ENCODE results near the gene LMAN1. TPM values are rescaled to one million over a fixed set of nuclear protein-coding genes. Genes with fewer than 3 reads are reported as not detected.

Gene LMAN1
- total and polyA plus RNA-seq, 2 of the 4 experiments (the other 2 are of a cell fraction), result 83.1 to 213 TPM

DNA sequence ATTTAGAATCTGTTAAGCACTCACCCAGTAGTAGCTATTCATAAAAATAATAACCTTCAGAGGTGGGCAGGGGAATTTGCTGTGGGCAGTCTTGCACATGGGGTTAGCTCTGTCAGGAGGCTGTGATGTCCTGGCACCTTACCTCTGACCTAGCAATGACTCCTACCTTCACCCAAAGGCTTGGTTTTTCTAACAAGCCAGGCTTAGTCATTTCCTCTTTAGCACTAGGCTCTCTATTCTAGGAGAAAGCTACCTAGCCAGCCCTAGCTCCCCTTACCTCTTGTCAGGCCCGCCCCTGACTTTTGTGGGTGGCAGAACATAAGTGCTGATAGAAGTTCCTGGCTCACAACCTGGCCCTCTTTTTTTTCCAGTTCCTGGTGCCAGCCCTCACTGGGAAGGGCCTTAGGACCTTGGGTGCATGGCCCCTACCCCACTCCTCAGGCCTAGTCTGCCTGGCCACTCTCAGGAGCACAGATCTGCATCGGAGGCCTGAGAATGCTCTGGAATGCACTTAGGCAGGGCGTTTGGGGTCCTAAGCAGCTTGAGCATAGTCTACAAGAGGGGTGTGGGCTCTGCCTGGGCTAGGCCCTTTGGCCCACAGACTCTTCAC lies 58.3 kb downstream of the LMAN1 start:
- H3K14ac ChIP-seq (replicated peaks; ENCODE audit: low read depth, low read length), result no peak overlapping the region
- H3K4ac ChIP-seq (ENCODE audit: low read depth, low read length), result no peak overlapping the region
- H3K79me1 ChIP-seq (ENCODE audit: low read depth in 1 of 2, low read length in 2 of 2), result no peaks in the 10 kb centered on the region
- no peak overlapping the region for H4K8ac ChIP-seq (ENCODE audit: low read depth in 2 of 2, low read length in 2 of 2)
- H2AK9ac ChIP-seq (replicated peaks; ENCODE audit: low read depth, low read length, poor library complexity), result no peak overlapping the region
- no peaks in the 10 kb centered on the region for H4K20me1 ChIP-seq (ENCODE audit: insufficient read depth, low read length)
- in situ Hi-C loops (cut with MboI; ENCODE audit: low sequenced_read_pairs), result no loop called here
- no peak overlapping the region for H2BK5ac ChIP-seq (ENCODE audit: low read depth, low read length, poor library complexity, severe bottlenecking)
- H4K91ac ChIP-seq (ENCODE audit: insufficient read depth, low read depth, low read length), result no peak overlapping the region
- H3K23ac ChIP-seq (ENCODE audit: low read depth, low read length), result no peak overlapping the region
- TF ChIP-seq BHLHE40 (IDR thresholded peaks at IDR 0.05; ENCODE audit: low read depth, low read length), result no peak
- no peak for TF ChIP-seq FOS (IDR thresholded peaks at IDR 0.05; ENCODE audit: low read depth, low read length)
- TF ChIP-seq NFE2L2 (IDR thresholded peaks at IDR 0.05; ENCODE audit: low read depth, low read length), result no peak
- no peak for TF ChIP-seq RAD21 (IDR thresholded peaks at IDR 0.05; ENCODE audit: low read length)
- no peak for TF ChIP-seq RFX5 (IDR thresholded peaks at IDR 0.05; ENCODE audit: low read depth, low read length)
- TF ChIP-seq CTCF (conservative IDR thresholded peaks at IDR 0.05; ENCODE audit: low read depth, low read length), result no peak
- TF ChIP-seq USF2 (IDR thresholded peaks at IDR 0.05; ENCODE audit: low read depth, low read length), result no peak
- no peak for TF ChIP-seq POLR2A (IDR thresholded peaks at IDR 0.05; ENCODE audit: low read depth, low read length)
- no peak for TF ChIP-seq MXI1 (IDR thresholded peaks at IDR 0.05; ENCODE audit: borderline replicate concordance, low read depth, low read length)
- TF ChIP-seq CHD1 (IDR thresholded peaks at IDR 0.05; ENCODE audit: low read depth, low read length), result no peak
- no peak for TF ChIP-seq MAFK (IDR thresholded peaks at IDR 0.05; ENCODE audit: low read depth, low read length)
- TF ChIP-seq SMC3 (IDR thresholded peaks at IDR 0.05; ENCODE audit: low read depth, low read length), result no peak
- TF ChIP-seq RCOR1 (IDR thresholded peaks at IDR 0.05; ENCODE audit: insufficient replicate concordance, low read length), result no peak
- no peak for TF ChIP-seq CEBPB (IDR thresholded peaks at IDR 0.05; ENCODE audit: low read depth, low read length)
- TF ChIP-seq MAZ (IDR thresholded peaks at IDR 0.05; ENCODE audit: borderline replicate concordance, low read depth, low read length), result no peak
- no peak for TF ChIP-seq ELK1 (IDR thresholded peaks at IDR 0.05; ENCODE audit: borderline replicate concordance, low read depth, low read length)
- no peak overlapping the region for H2AK5ac ChIP-seq (ENCODE audit: low read depth, low read length)
- H3K36me3 ChIP-seq (ENCODE audit: control insufficient read depth, insufficient read depth, low read length), result no peaks in the 10 kb centered on the region
- DNase-seq (no peak), ATAC-seq (ENCODE audit: low read depth) (no peak)
- H3K4me3 ChIP-seq (ENCODE audit: insufficient read depth, low read depth, low read length), result no peak overlapping the region
- no peaks in the 10 kb centered on the region for H3K4me1 ChIP-seq (ENCODE audit: control insufficient read depth, insufficient read depth, low read length)
- no peak overlapping the region for H2BK120ac ChIP-seq (ENCODE audit: low read depth, low read length)
- no peak overlapping the region for H2AFZ ChIP-seq (replicated peaks; ENCODE audit: low read length, poor library complexity)
- no TSS peak for BruUV-seq (replicated peaks)
- no peak overlapping the region for H2BK15ac ChIP-seq (ENCODE audit: low read depth, low read length)
- H4K5ac ChIP-seq (ENCODE audit: low read depth, low read length), result no peak overlapping the region
- no peak overlapping the region for H3K4me2 ChIP-seq (ENCODE audit: low read depth, low read length)
- no peak overlapping the region for H3K9ac ChIP-seq (ENCODE audit: low read depth, low read length)
- H2BK20ac ChIP-seq (ENCODE audit: low read depth, low read length), result no peak overlapping the region
- no peak overlapping the region for H3K18ac ChIP-seq (ENCODE audit: low read depth, low read length)
- H3K27me3 ChIP-seq (ENCODE audit: control insufficient read depth, insufficient read depth, low read length), result peaks cover 63% of the 10 kb centered on the region
- H3K9me1 ChIP-seq (ENCODE audit: insufficient read depth, low read length), result no peaks in the 10 kb centered on the region
- H3K9me3 ChIP-seq (ENCODE audit: control insufficient read depth, insufficient read depth, low read length), result no peaks in the 10 kb centered on the region
- H3K56ac ChIP-seq (ENCODE audit: extremely low read depth, insufficient read depth, low read length), result no peak overlapping the region
- POLR2A ChIA-PET (ENCODE audit: unreplicated experiment), result no interaction called here
- no peak overlapping the region for H3K27ac ChIP-seq (ENCODE audit: insufficient read depth, low read length)
- dilution Hi-C loops (cut with HindIII; ENCODE audit: low sequenced_read_pairs, unreplicated experiment), result no loop called here
- CTCF ChIA-PET, result interaction anchor here (0.7 to 4.4 kb wide), 2 partner anchors 10 to 102 kb away, joined by 3 to 21 read pairs; no protein-coding TSS in a partner anchor
- intact Hi-C loops (cut with micrococcal nuclease), result no loop called here
- WGBS, 2 experiments (ENCODE audit: extremely low coverage in 2 of 2, insufficient read length in 1 of 2), result no CpG with 5 or more reads among the region's 3 CpGs
